Measurements from ENCODE around the gene MAP2K4. TPM values are rescaled to one million over a fixed set of nuclear protein-coding genes. Genes with fewer than 3 reads are reported as not detected.

MAP2K4 gene
- total RNA-seq, 2 donors from 2014 or later = 23.6 to 27.0 TPM

DNA sequence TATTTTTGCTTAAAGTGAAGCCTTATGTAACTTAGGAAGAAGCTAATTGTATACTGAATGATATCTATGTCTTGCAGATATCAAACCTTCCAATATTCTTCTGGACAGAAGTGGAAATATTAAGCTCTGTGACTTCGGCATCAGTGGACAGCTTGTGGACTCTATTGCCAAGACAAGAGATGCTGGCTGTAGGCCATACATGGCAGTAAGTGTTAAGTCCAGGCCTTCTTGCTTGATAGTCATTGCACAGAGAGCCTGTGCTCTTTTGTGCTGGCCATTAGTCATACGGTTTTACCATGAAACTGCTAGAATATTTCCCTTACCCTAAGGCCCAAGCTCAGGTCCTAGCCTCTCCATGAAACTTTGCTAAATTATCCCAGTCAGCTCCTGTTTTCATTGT is 92.5 kb downstream of the MAP2K4 start:
- Mint-ChIP-seq H3K4me3 (no peak overlapping the region), H3K4me1 (no peaks in the 10 kb centered on the region), H3K36me3 (ENCODE audit: low read depth) (peaks cover 14% of the 10 kb centered on the region), H3K27me3 (no peaks in the 10 kb centered on the region), H3K27ac (no peak overlapping the region)
- no peaks in the 10 kb centered on the region for H3K9me3 ChIP-seq (ENCODE audit: control insufficient read depth, low read length, poor library complexity, severe bottlenecking)
- ATAC-seq (no peak), DNase-seq (no peak)

DNA sequence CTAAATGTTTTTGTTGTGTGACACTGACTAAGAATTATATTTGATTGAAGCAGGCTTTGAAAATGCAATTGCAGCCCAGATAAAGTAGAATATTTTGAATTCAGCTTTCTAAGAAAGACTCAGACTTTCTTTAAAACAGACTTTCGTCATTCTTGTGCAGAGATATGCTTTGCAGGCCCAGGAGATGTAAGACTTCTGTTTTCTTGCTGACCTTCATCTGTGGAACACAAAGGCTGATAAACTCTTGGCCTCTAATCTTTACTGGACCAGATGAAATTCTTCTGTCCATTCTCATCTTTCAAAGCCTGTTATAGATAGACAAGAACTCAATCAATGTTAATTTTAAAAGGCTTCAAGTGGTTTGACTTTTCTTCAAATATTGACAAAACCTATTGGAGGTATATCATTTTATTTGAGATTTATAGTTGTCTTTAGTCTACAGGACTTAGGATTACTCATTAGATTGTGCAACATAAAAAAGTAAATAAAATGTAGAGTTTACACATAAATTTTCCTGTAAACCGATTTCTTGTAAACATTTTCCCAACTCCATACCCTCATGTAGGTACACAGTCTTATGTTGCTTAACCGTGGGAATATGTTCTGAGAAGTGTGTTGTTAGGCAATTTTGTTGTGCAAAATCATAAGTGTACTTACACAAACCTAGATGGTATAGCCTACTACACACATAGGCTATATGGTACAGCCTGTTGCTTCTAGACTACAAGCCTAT is 94.2 kb downstream of the MAP2K4 start:
- peaks cover 17% of the 10 kb centered on the region for H3K36me3 Mint-ChIP-seq (ENCODE audit: low read depth)
- no peaks in the 10 kb centered on the region for H3K9me3 ChIP-seq (ENCODE audit: control insufficient read depth, low read length, poor library complexity, severe bottlenecking)
- H3K27ac Mint-ChIP-seq = no peak overlapping the region
- no peaks in the 10 kb centered on the region for H3K27me3 Mint-ChIP-seq
- H3K4me1 Mint-ChIP-seq = peaks cover 3% of the 10 kb centered on the region
- ATAC-seq (no peak), DNase-seq (no peak)
- no peak overlapping the region for H3K4me3 Mint-ChIP-seq

DNA sequence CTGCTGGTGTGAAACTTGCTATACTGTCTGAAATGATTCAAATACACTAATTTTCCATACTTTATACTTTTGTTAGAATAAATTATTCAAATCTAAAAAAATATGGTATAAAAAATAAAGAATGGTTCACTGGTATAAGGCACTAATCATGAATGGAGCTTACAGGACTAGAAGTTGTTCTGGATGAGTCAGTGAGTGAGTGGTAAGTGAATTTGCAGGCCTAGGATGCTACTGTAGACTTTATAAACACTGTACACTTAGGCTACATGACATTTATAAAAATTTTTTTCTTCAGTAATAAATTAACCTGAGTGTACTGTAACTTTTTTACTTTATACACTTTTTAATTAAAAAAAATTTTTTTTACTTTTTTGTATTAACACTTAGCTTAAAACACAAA is 95.5 kb downstream of the MAP2K4 start:
- H3K36me3 Mint-ChIP-seq (ENCODE audit: low read depth) = peaks cover 17% of the 10 kb centered on the region
- H3K27ac Mint-ChIP-seq = no peak overlapping the region
- DNase-seq (no peak), ATAC-seq (no peak)
- H3K4me1 Mint-ChIP-seq = peaks cover 3% of the 10 kb centered on the region
- no peak overlapping the region for H3K4me3 Mint-ChIP-seq
- no peaks in the 10 kb centered on the region for H3K27me3 Mint-ChIP-seq
- no peaks in the 10 kb centered on the region for H3K9me3 ChIP-seq (ENCODE audit: control insufficient read depth, low read length, poor library complexity, severe bottlenecking)

DNA sequence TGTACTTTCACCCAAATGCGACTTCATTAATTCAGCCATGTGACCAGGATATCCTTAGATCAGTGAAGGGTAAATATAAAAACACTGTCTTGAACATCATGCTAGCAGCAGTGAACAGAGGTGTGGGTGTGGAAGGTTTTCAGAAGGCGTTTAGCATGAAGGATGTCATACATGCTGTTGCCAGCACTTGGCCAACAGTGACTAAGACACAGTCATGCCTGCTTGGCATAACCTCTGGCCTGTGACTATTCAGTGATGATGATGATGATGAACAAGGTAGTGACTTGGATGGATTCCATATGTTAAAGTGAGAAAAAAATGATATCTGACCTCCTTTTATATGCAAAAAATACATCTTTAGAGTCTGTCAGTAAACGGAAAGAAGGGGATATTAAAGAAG is 97.9 kb downstream of the MAP2K4 start:
- Mint-ChIP-seq H3K36me3 (ENCODE audit: low read depth) (peaks cover 13% of the 10 kb centered on the region), H3K4me1 (peaks cover 3% of the 10 kb centered on the region), H3K27me3 (no peaks in the 10 kb centered on the region), H3K27ac (no peak overlapping the region), H3K4me3 (no peak overlapping the region)
- H3K9me3 ChIP-seq (ENCODE audit: control insufficient read depth, low read length, poor library complexity, severe bottlenecking) = no peaks in the 10 kb centered on the region
- DNase-seq = no peak
- no peak for ATAC-seq

DNA sequence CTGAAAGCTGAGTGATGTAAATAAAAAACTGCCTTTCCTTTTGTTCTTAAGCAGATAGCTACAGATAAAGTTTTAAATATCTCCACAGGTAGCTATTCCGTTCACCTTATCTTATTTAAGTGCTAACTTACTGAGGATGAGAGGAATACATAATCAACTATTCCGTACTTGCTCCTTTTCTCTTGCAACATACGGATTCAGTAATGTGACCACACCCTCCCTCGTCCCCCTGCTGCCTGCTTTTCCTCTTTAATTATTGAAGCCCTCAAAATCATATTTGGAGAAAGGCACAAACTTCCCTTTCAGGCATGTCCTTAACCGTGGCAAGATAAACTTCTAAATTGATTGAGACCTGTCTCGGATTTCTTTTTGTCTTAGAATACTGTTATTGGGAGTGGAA is 101.4 kb downstream of the MAP2K4 start:
- Mint-ChIP-seq H3K4me3 (no peak overlapping the region), H3K4me1 (peaks cover 6% of the 10 kb centered on the region), H3K36me3 (ENCODE audit: low read depth) (peaks cover 20% of the 10 kb centered on the region), H3K27ac (no peak overlapping the region), H3K27me3 (no peaks in the 10 kb centered on the region)
- ATAC-seq = no peak
- no peak for DNase-seq
- H3K9me3 ChIP-seq (ENCODE audit: control insufficient read depth, low read length, poor library complexity, severe bottlenecking) = no peaks in the 10 kb centered on the region

DNA sequence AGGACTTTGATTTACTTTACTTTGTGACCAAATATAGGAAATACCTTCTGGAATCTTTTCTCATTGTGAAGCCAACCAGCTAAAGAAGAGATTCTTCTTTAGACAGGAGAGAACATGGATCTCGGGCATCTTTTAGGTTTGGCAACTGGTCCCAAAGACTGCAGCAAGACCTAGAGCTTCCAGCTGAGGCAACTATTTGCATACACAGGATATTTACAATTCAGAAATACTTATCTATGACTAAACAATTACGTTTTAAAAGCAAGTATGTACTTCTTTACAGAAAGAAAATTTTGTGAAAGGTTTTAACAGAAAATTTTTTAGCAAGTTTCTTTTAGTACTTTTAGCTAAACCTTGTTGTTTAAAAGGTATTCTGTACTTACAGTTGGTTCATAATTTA is 106.5 kb downstream of the MAP2K4 start:
- Mint-ChIP-seq H3K4me1 (peaks cover 3% of the 10 kb centered on the region), H3K27ac (no peak overlapping the region), H3K27me3 (no peaks in the 10 kb centered on the region), H3K36me3 (ENCODE audit: low read depth) (peaks cover 24% of the 10 kb centered on the region), H3K4me3 (no peak overlapping the region)
- ATAC-seq (no peak), DNase-seq (no peak)
- H3K9me3 ChIP-seq (ENCODE audit: control insufficient read depth, low read length, poor library complexity, severe bottlenecking) = no peaks in the 10 kb centered on the region

DNA sequence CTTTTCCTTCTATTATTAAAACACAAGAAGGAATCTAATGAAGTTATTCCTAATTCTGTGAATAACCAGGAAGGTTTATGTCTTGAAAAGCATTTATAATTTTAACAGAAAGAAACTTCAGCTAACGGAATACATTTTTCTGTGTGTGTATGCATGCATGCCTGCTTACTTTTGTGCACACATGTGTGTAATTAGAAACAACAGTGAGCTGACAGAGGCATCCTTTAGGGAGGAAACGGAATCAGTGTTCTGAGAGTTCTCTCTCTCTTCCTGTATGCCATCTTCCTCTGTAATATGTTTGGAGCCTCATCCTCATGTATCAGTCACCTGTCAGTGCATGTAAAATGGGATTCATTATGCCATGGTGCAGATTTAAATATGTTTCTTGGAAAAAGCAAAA is 107.0 kb downstream of the MAP2K4 start:
- Mint-ChIP-seq H3K27me3 (no peaks in the 10 kb centered on the region), H3K27ac (no peak overlapping the region), H3K36me3 (ENCODE audit: low read depth) (peaks cover 26% of the 10 kb centered on the region), H3K4me3 (no peak overlapping the region), H3K4me1 (peaks cover 3% of the 10 kb centered on the region)
- DNase-seq (no peak), ATAC-seq (no peak)
- H3K9me3 ChIP-seq (ENCODE audit: control insufficient read depth, low read length, poor library complexity, severe bottlenecking) = no peaks in the 10 kb centered on the region

DNA sequence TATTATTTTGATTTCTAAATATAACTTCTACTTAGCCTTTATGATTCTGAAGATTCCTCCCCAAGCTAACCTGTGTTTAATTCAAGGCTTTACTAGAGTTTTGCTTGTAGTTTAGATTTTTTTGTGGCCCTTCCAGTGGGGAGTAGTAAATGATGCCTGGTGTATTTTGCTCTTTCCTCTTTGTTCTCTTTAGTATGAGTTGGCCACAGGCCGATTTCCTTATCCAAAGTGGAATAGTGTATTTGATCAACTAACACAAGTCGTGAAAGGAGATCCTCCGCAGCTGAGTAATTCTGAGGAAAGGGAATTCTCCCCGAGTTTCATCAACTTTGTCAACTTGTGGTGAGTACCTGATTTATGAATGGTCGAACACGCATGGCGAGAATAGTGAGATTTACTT is 108.3 kb downstream of the MAP2K4 start:
- Mint-ChIP-seq H3K4me1 (peaks cover 3% of the 10 kb centered on the region), H3K27ac (no peak overlapping the region), H3K4me3 (no peak overlapping the region), H3K36me3 (ENCODE audit: low read depth) (peaks cover 24% of the 10 kb centered on the region), H3K27me3 (no peaks in the 10 kb centered on the region)
- no peaks in the 10 kb centered on the region for H3K9me3 ChIP-seq (ENCODE audit: control insufficient read depth, low read length, poor library complexity, severe bottlenecking)
- DNase-seq = no peak
- no peak for ATAC-seq

DNA sequence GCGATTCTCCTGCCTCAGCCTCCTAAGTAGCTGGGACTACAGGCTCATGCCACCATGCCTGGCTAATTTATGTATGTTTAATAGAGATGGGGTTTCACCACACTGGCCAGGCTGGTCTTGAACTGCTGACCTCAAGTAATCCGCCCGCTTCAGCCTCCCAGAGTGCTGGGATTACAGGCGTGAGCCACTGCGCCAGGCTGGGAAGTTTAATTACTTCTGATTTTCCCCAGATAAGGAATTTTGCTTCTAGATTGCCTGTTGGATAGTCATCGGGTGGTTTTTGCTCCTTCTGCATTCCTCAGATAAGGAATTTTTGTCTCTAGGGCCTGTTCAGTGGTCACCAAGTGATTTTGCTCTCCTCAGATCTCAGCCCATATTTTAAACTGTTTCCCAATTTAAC is 112.5 kb downstream of the MAP2K4 start:
- Mint-ChIP-seq H3K27me3 (no peaks in the 10 kb centered on the region), H3K36me3 (ENCODE audit: low read depth) (peaks cover 18% of the 10 kb centered on the region), H3K4me3 (no peak overlapping the region), H3K27ac (no peak overlapping the region), H3K4me1 (no peaks in the 10 kb centered on the region)
- DNase-seq = no peak
- ATAC-seq = no peak
- H3K9me3 ChIP-seq (ENCODE audit: control insufficient read depth, low read length, poor library complexity, severe bottlenecking) = no peaks in the 10 kb centered on the region

DNA sequence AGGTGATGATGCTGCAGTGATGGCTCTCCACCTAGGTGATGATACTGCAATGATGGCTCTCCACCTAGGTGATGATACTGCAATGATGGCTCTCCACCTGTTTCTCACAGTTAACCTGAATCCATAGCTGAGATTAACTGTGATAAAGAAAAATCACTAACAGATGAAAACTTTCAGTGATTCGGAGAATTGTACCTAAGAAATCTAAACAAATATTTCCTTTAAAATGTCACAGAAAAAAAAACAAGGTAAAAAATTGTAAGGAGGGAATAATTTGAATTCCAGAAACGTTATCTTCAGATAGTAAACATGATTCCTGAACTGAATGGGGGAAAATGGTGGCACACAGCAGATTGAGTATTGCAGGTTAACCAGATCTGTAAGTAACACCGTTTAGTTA is 113.4 kb downstream of the MAP2K4 start:
- Mint-ChIP-seq H3K36me3 (ENCODE audit: low read depth) (peaks cover 19% of the 10 kb centered on the region), H3K4me1 (no peaks in the 10 kb centered on the region), H3K27me3 (no peaks in the 10 kb centered on the region), H3K27ac (no peak overlapping the region), H3K4me3 (no peak overlapping the region)
- DNase-seq = no peak
- ATAC-seq = no peak
- H3K9me3 ChIP-seq (ENCODE audit: control insufficient read depth, low read length, poor library complexity, severe bottlenecking) = no peaks in the 10 kb centered on the region

DNA sequence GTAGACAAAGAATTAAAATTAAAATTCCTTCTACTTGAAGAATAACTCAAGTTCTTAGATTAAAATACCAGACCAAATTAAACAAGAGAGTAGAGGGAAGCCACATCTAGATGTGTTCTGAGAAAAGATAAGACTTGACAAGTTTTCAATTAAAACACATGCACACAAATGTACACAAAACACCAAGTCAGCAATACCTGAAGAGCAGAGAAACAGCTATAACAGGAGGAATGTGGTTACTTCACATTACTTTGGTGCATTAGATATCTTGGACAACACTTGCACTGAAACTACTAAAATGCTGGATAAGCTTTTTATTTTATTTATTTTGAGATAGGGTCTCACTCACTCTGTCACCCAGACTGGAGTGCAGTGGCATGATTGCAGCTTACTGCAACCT is 113.9 kb downstream of the MAP2K4 start:
- DNase-seq (no peak), ATAC-seq (no peak)
- no peaks in the 10 kb centered on the region for H3K9me3 ChIP-seq (ENCODE audit: control insufficient read depth, low read length, poor library complexity, severe bottlenecking)
- Mint-ChIP-seq H3K27me3 (no peaks in the 10 kb centered on the region), H3K4me1 (no peaks in the 10 kb centered on the region), H3K4me3 (no peak overlapping the region), H3K27ac (no peak overlapping the region), H3K36me3 (ENCODE audit: low read depth) (peaks cover 17% of the 10 kb centered on the region)

DNA sequence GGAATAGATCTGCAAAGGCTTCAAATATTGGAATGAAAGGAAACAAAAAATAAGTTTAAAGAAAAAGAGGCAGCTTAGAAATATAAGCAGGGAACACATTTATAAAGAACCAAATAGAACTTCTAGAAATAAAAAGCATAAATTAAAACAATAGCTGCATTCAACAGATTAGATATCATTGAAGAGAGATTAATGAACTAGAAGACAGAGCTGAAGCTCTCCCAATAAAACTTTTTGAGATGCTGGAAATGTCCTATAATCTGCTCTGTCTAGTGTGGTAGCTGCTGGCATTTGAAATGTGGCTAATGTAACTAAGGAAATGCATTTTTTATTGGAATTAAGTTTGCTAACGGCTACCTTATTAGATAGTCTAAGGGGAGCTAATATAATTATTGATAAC is 115.6 kb downstream of the MAP2K4 start:
- Mint-ChIP-seq H3K27ac (no peak overlapping the region), H3K36me3 (ENCODE audit: low read depth) (peaks cover 19% of the 10 kb centered on the region), H3K4me3 (no peak overlapping the region), H3K27me3 (no peaks in the 10 kb centered on the region), H3K4me1 (no peaks in the 10 kb centered on the region)
- no peaks in the 10 kb centered on the region for H3K9me3 ChIP-seq (ENCODE audit: control insufficient read depth, low read length, poor library complexity, severe bottlenecking)
- DNase-seq (no peak), ATAC-seq (no peak)

DNA sequence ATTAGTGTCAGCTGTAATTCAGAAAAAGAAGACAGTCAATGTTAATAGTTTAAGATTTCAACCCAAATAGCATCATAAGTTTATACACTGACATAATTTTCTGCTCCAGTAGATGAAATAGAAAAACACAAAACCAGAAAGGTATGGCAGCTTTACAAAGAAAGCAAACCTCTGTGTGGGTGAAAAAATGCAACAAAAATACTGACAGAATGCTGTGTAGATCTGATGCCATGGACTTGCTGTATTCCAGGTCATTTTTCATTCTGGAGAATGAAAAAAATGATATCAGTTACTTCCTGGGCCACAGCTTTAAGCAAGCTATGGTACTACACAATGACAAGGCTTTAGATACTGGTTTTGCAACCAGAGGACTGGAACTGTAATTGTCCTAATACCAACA is 116.0 kb downstream of the MAP2K4 start:
- no peak overlapping the region for H3K27ac Mint-ChIP-seq
- no peak for DNase-seq

DNA sequence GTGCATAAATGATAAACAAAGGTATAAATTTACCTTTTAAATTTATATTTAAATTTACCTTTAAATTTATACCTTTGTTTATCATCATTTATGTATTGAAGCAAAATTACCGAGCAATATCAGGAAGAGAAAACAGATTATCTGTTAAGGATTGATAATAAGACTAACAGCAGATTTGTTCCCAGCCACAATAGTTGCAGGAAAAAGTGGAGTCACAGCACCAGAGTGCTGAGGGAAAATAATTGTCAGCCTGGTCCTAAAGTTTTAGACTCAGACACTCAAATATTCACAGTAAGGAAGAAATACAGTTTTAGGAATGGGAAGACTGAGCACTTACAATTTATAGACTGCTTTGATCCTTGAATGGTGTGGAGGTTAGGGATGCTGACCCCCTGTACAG is 117.2 kb downstream of the MAP2K4 start:
- ATAC-seq (no peak), DNase-seq (no peak)
- H3K27me3 Mint-ChIP-seq = no peaks in the 10 kb centered on the region
- peaks cover 21% of the 10 kb centered on the region for H3K36me3 Mint-ChIP-seq (ENCODE audit: low read depth)
- no peaks in the 10 kb centered on the region for H3K9me3 ChIP-seq (ENCODE audit: control insufficient read depth, low read length, poor library complexity, severe bottlenecking)
- H3K4me3 Mint-ChIP-seq = no peak overlapping the region
- no peaks in the 10 kb centered on the region for H3K4me1 Mint-ChIP-seq
- H3K27ac Mint-ChIP-seq = no peak overlapping the region

More for the DNA sequence above, 116.0 kb downstream of the MAP2K4 start:
- no peak for ATAC-seq
- H3K4me1 Mint-ChIP-seq = no peaks in the 10 kb centered on the region
- H3K4me3 Mint-ChIP-seq = no peak overlapping the region
- peaks cover 19% of the 10 kb centered on the region for H3K36me3 Mint-ChIP-seq (ENCODE audit: low read depth)
- no peaks in the 10 kb centered on the region for H3K9me3 ChIP-seq (ENCODE audit: control insufficient read depth, low read length, poor library complexity, severe bottlenecking)
- no peaks in the 10 kb centered on the region for H3K27me3 Mint-ChIP-seq

Data from T-helper 17 cell (primary cell).